K562 treated with DMSO at 1 percent for 12 hours (cell line): ENCODE measurements around the gene HDDC3. TPM values are rescaled to one million over a fixed set of nuclear protein-coding genes. Genes with fewer than 3 reads are reported as not detected.

Experiments used
- total RNA-seq: library from RNA; unstranded; fragments of 300-600 nt; gene quantifications from 2 replicates; pipeline ENCODE4 v1.2.3, GENCODE V29; 2022; ENCODE audit not compliant: insufficient read depth

Gene HDDC3, protein sequence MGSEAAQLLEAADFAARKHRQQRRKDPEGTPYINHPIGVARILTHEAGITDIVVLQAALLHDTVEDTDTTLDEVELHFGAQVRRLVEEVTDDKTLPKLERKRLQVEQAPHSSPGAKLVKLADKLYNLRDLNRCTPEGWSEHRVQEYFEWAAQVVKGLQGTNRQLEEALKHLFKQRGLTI
- total RNA-seq, result 19.7 and 25.1 TPM in 2 replicates

DNA sequence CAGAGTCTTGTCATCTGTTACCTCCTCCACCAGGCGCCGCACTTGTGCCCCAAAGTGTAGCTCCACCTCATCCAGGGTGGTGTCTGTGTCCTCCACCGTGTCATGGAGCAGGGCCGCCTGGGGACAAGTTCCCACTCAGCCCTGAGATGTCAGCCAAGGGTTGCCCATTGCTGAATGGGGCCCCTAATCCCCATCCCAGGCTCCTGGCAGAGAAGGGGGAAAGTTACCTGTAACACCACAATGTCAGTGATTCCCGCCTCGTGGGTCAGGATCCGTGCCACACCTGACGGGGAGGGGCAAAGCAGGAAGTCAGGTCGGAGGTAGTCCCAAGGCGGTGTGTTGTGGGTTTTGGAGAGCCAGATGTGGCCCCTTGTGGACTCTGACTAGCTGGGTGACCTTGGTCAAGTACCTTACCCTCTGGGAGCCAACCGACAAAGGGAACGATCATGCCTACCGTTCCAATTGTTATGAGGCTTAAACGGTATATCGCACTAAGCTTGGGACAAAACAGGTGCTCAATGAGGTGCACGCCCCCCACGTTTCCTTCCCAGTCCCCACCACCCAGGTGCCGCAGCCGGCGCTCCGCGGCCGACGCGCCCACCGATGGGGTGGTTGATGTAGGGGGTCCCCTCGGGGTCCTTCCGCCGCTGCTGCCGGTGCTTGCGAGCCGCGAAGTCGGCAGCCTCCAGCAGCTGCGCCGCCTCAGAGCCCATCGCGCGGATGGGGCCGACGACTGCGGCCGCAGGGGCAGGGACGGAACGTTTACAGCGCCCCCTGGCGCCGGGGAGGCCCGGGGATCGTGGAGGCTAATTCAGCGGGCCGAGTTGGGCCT, at the start of gene HDDC3:
TSS of gene HDDC3 (minus strand) at position 722 of the 832 bp plus-strand sequence. CDS start at position 713, 9 bp downstream.

DNA sequence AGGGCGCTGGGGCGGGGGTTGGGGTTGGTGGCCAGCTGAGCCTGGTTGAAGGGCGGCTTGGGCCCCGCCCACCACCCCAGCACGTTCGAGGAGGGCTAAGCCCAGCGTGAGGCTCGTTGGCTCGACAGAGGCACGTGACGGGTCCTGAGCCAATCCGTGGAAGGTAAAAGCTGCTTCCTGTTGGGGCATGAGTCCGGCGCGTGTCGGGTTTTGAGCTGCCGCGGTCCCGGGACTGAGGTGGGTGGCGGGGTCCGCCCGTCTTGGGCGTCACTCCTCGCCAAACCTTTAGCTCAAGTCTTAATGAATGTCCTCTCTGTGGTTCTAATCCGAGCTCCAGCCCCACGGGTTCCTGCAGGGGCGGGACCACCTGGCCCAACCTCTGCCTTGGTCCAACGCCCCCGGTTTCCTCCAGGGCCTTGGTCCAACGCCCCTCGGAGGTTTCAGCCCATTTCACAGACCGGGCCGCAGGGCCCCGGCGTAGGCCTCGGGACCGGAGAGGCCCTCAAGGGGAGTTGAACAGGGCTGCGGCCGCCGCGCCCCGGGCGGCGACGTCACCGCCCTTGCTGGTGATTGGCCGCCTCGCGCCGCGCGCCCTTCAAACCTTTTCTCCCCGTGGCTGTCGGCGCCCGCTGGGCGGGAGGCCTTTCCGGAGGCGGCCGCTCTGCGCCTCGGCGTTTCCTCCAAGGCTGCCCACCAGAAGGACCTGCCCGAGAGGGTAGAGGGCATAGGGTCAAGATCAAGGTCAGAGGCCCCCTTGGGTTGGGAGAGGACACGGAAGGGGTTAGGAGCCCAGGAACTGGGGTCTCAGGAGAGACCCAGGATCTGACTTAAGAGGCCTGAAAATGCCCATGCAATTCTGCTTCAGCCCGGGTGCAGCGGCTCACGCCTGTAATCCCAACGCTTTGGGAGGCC, 22.6 kb upstream of the HDDC3 start, which contains the start of gene RCCD1:
TSS of gene RCCD1 (plus strand) at position 173 of the 912 bp plus-strand sequence. CDS start 1,851 bp downstream, outside the sequence.

DNA sequence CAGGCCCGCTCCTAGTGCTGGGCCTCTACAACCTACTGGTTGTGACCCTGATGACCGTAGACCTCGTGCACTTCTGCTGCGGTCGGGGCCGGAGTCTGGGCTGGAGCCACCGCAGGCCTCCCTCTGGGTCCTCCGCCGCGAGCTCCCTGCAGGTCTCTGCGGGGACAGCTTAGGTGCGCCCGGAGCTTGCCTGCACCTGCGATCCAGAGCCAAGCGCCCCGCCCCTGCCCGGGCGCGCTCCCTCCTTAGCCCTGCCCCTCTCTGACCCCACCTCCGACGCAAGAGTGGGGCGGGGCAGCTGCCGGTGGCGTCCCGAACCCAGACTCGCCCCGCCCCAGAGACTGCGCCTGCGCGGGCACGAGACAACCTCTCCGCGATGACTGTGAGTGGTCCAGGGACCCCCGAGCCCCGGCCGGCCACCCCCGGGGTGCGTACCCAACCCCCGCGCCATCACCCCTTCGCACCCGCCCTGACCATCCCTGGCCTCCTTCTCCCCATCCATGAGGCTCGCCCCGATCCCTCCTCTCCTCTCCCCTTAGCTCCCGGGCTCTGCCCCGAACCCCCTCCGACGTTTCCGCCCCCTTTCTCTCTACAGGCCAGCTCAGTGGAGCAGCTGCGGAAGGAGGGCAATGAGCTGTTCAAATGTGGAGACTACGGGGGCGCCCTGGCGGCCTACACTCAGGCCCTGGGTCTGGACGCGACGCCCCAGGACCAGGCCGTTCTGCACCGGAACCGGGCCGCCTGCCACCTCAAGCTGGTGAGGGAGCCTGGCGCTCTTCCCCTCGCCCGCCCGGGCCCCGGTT, 2.8 kb upstream of the HDDC3 start, which contains the start of gene UNC45A:
TSS of gene UNC45A (plus strand) at position 337 of the 803 bp plus-strand sequence. CDS start at position 377, 40 bp downstream.

DNA sequence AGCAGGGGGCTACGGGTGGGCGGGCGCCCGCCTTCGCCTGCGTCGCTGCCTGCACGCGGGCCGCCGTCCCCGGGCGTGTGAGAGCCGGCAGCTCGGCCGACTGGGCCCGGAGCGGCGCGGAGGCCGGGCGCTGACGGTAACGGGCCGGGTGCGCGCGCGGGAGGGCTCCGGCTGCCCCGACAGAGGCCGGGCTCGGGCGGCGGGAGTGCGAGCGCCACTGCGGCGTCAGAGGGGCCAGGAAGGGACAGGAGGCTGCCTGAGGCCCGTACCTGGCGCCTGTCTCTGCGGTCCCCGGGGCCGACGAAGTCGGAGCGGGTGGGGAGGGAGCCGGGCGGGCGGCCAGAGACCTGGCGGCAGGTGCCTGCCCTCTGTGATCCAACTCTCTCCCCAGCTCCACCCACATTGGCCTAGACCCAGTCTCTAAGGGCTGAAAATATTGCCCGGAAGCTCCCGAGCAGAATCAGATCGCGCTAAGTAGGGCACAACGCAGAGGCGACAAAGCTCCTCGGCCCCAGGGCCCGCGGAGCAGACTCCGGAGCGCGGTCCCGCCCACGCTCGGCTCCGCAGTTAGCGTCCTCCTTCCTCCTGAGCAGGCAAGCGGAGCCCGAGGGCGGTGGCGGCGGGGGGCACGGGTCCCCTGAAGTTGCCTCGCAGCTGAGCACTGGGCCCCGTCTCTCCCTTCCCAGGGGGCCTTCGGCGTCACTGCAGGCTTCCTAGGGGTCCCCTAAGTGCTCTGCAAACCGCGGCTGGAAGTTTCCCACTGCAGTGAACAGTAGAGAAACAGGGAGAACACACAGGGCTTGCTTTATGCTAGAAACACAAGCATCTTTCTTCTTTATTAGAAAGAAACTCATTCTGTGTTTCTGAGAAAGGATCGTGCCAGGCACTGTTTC, 29.3 kb downstream of the HDDC3 start, which contains the start of gene MAN2A2:
TSS of gene MAN2A2 (plus strand) at position 463 of the 893 bp plus-strand sequence. CDS start 906 bp downstream, outside the sequence.

DNA sequence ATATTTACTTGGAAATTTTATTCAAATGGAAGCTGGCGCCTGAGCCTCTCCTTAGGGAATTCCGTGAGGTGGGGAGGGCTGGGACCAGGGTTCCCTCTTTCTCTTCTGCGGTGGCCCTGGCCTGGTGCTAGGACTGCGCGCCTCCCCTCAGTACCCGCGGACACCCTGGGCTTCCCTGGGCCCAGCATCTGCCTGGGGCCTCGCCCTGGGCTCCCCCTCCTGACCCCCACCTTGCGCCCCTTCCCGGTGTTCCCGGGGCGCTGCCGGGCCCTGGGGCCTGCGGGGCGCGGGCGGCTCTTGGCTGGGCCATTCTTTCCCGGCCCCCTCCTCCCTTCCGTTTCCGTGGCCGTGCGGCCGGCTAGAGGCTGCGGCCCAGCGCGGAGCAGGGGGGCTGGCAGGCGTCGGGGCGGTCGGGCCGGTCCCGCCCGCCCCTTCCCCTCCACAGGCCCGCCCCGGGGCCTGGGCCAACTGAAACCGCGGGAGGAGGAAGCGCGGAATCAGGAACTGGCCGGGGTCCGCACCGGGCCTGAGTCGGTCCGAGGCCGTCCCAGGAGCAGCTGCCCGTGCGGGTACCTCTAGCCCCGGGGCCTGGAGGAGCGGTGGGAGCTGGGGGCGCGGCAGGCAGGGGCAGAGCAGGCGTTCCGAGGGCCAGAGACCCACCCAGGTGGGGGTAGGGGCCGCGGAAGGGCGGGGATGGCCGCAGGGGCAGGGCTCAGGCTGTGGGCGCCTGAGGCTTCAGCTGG, 48.2 kb downstream of the HDDC3 start, which contains the start of gene FES:
TSS of gene FES (plus strand) at position 529 of the 743 bp plus-strand sequence. CDS start 542 bp downstream, outside the sequence.

Other genes with a start within 250 kb of the HDDC3 start
- gene BLM, start 215.2 kb downstream of the HDDC3 start, total RNA-seq, result 15.9 and 32.6 TPM in 2 replicates
- 54.5 and 102 TPM in 2 replicates for gene FURIN, start 64.0 kb downstream of the HDDC3 start, total RNA-seq
- 2.1 and 5.3 TPM in 2 replicates for gene FES, start 48.0 kb downstream of the HDDC3 start, total RNA-seq
- gene MAN2A2, start 29.2 kb downstream of the HDDC3 start, total RNA-seq, result 30.1 and 123 TPM in 2 replicates
- gene UNC45A, start 2.7 kb upstream of the HDDC3 start, total RNA-seq, result 61.1 and 85.4 TPM in 2 replicates
- gene RCCD1, start 22.3 kb upstream of the HDDC3 start, total RNA-seq, result 26.0 and 40.5 TPM in 2 replicates
- 134 and 197 TPM in 2 replicates for gene PRC1, start 62.0 kb upstream of the HDDC3 start, total RNA-seq
- gene VPS33B, start 90.0 kb upstream of the HDDC3 start, total RNA-seq, result 22.5 and 23.0 TPM in 2 replicates
- 0.10 and 0.35 TPM in 2 replicates for gene SV2B, start 167.7 kb upstream of the HDDC3 start, total RNA-seq